ENCODE measurements around the gene NETO1.

NETO1 gene

GRCh38 chr18:72726201-72726600 lies 141.6 kb downstream of the NETO1 start:
- no peak for TF ChIP-seq CTCF (IDR thresholded peaks at IDR 0.05)

DNA sequence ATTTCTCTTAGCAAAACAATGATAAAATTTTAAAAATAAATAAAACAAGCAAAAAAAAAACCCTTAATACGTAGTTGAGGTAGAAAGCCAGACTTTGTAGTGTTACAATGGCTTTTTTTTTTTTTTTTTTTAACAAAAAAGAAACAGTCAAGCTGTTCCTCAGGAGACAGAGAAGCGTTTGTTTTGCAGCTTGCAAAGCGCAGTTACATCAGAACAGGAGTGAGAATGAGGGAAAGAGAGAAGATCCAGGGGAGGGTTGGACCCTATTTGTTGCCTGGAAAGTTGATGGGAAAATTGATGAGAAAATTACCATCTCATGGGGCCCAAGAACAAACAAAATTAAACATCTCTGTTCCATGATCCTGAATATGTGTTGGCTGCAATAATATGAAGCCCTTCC lies 146.5 kb downstream of the NETO1 start:
- no peak for TF ChIP-seq CTCF (IDR thresholded peaks at IDR 0.05)

- no peak for TF ChIP-seq CTCF (IDR thresholded peaks at IDR 0.05)
These were observed 147.7 kb downstream of the NETO1 start for GRCh38 chr18:72720116-72720515.

GRCh38 chr18:72704202-72704601 lies 163.6 kb downstream of the NETO1 start:
- no peak for TF ChIP-seq CTCF (IDR thresholded peaks at IDR 0.05)

DNA sequence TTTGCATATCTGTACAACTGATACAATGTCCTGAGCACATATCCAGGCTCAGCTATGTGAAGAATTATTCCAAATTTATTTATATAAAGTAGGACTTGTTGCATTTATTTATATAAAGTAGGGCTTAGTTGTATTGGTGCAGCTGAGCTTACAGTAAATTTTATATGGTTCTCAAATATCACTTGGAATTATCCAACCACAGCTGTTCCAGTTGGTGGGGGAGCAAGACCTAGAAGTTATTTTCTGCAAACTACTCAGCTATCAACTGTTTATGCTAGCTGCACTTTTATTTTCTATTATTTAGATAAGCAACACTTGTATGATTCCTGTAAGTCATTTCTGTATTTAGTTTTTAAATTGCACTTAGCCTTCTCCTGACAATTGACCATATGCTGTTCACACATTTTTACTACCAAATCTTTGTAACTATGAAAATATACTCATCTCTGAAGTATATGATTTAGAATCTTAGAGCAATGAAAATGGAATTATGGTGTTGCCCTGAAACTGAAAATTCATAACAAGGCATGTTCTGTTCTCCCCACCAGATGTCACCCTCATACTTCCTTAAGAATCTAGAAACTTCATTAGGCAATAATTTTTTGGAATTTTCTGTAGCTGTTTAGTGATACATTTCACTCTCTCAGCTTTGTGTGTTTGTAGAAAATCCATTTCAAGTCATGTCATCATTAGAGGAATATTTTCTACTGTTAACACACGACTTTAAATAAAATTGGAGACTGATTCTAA lies 166.7 kb downstream of the NETO1 start:
- TF ChIP-seq CTCF (IDR thresholded peaks at IDR 0.05), result peak; percentile 74

- no peak for TF ChIP-seq CTCF (IDR thresholded peaks at IDR 0.05)
These were observed 170.1 kb downstream of the NETO1 start for GRCh38 chr18:72697706-72698105.

DNA sequence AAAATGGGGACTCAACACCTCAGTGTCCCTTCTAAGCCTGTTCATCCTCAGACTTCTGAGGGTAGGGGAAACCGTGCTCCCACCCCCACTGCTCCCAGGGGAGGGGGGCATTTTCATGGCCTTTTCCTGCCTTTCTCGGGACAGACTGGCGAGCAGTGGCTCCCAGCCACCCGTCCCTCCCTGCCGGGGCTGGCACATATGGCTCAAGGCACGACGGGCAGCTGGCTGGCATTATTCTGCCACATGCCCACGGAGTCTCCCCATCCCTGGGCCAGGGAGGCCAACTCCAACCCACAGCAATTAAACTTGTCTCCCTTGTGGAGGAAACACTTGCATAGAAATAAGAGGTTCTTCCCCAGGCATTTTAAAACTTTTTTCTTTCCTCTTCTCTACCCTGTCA lies 175.2 kb downstream of the NETO1 start:
- TF ChIP-seq CTCF (IDR thresholded peaks at IDR 0.05), result no peak
